GM21528 (cell line): ENCODE results near the gene STAT5B.

ENCODE experiments used
- ATAC-seq: cut with Tn5 transposase; IDR thresholded peaks from one replicate; pipeline ENCODE4 v1.9.1; 2021; ENCODE audit warnings: mild to moderate bottlenecking, moderate library complexity; ENCODE audit not compliant: unreplicated experiment, low FRiP score

Gene STAT5B

DNA sequence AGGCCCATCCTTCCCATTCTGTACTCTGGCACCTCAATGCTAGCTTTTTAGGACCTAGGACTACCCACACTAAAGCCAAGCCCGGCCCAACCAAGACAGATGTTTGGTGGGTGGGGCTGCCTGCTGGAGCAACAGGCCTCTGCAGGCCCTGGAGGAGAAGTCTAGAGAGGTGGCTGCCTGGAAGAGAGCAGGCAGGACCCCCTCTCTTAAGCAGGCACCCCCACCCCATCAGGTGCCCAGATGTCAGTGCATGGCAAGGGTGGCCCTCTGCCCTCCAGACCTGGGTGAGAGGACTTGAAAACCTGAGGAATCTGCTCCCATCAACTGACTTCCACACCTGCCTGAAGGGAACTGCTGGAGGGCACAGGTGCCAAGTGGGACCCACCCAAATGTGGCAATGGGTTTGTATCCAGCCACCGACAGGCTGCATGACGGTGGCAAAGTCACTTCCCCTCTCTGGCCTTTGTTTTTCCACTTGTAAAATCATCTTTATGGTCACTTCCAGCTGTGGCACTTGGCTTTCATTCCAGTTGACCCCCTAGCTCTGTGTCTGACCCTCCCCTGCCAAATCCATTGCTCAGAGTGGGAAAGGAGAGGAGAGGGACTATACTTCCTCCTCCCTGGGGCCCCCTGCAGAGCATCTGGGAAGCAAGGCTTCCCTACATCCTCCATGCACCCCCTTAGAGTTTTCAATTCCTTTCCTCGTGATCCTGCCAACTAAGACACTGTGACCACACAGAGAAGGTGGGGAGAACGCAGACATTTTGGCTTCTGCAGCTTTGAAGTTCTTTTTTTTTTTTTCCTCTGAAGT, 10.4 kb upstream of the STAT5B start:
- no peak for ATAC-seq

DNA sequence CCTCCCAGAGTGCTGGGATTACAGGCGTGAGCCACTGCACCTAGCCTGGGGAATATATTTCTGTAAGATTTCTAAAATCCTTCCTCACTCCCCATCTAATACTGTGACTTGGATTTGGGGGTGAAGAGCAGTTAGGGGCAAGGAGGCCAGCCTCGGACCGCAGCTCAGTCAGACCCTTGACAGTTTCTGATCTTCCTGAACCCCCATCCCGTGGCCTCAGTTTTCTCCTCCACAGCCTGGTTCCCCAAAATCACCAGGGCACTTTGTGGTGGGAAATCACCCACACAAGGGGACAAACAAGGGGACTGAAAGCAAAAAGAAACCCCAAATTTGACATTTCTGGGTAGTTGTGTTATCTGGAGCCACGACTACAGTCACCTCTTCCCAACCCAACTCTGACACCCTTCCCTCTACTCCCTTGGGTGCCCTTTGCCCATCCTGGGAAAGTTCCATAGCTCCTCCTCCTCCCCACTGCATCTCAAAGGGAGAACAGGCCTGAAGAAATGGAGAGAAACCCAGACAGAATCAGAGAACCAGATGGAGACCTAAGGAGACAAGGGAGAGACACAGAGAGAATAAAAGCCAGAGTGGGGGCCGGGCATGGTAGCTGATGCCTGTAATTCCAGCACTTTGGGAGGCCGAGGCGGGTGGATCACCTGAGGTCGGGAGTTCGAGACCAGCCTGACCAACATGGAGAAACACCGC, 9.3 kb upstream of the STAT5B start:
- no peak for ATAC-seq

DNA sequence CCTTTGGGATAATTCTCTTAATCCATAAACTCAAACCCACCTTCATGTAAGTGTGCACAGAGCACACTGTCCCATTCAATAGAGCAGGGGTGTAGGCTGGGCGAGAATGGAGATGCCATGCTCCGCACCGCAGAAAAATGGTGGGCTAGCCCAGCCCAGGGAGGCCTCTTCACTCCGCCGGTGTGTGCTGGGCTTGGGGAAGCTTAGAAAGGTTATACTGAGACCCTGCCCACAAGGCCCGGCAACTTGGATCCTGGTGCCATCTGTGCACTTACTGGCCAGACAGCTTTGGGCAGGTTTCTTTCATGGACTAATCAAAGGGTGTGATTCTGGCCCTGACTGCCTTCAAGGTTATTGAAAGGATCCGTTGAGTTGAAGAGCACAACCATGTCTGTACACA, 8.4 kb upstream of the STAT5B start:
- no peak for ATAC-seq

DNA sequence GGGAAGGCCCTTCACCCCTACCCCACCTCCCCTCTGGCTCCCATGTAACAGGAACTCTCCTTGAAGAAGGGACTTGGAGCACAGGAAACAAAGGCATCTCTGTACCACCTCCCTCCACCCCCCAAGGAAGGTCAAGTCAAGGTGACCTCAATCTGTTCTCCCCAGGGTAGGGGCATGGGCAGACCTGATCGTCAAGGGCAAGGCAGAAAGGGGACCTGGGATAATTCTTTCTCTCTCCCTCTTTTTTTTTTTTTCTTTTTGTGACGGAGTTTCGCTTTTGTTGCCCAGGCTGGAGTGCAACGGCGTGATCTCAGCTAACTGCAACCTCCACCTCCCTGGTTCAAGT, 7.8 kb upstream of the STAT5B start:
- no peak for ATAC-seq

DNA sequence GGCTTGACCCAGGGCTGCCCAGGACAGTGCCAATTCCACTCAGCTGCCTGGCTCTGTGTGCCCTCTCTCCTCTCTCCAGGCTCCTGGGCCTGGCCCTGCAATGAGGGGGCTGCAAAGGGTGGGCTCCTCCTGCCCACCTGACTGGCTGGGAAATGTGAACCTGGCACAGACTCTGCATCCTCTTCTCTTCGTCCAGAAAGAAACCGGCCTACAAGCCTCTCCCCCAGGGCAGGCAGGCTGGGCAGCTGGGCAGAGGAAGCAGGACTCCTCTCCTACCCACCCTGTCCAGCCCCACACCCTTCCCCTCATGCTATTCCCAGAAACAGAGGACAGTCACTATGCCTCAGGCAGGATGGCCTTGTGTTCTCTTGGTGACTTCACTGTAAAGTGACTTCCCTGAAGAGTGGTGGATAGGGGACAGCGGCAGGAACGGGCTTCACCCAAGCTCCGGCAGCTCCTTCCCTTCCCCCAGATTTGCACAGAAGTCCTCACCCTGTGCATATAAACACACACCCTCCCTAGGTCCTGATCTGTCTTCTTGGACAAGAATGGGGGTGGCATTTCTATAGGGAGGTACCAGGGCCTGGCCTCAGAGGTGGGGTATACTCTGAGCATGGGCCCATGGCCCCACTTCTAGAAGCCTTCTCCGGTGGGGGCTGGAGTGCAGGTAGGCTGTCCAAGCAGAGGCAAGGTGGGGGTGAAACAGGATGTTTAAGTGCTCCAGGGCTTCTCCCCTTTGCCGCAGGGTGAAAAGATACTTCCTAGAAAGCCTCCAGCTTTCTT, 7.2 kb upstream of the STAT5B start:
- no peak for ATAC-seq

DNA sequence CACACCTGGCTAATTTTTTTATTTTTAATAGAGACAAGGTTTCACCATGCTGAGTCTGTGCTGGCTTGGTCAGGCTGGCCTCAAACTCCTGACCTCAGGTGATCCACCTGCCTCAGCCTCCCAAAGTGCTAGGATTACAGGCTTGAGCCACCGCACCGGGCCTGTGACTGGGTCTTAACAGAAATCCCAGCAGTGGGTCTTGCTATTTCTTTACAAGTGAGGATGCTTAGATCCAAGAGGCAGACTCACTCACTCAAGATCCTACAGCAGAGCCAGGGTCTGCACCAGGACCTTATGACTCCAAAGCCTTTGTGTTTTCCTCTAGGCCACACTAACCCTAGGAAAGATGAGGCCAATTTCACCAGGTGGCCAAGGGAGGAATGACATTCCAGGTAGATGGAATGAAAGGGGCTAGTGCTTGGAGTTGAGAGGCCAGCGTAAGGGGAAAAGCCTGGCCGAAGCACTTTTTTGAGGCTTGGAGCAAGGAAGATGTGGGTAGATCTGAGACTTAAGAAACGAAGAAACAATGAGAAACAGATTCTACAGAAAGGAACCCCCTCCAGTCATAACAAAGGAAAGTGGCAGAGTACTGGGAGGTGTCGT, 6.4 kb upstream of the STAT5B start:
- no peak for ATAC-seq

DNA sequence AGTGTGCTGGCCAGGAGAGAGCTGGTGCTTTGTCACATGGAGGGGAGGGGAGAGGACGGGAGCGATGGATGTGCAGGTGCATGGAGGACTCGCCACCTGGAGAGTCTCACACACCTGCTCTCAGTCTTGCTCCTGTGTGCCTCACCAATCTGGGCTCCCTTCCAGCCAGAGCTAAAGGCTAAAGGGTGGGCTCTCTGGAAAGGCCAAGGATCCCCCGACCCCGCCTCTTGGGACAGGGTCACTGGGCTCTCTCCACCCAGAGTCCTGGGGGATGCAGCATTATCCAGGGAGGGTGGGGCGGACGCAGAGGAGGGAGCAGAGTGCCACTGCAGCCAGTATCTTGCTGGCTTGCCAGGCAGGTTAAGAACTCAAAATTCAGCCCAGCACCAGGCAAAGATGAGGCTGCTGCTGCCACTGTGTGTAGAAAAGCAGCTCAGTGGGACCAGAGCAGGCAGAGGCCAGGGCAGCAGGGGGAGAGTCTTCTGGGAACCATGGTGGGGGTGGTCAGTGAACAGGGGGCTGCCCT, 5.4 kb upstream of the STAT5B start:
- no peak for ATAC-seq

DNA sequence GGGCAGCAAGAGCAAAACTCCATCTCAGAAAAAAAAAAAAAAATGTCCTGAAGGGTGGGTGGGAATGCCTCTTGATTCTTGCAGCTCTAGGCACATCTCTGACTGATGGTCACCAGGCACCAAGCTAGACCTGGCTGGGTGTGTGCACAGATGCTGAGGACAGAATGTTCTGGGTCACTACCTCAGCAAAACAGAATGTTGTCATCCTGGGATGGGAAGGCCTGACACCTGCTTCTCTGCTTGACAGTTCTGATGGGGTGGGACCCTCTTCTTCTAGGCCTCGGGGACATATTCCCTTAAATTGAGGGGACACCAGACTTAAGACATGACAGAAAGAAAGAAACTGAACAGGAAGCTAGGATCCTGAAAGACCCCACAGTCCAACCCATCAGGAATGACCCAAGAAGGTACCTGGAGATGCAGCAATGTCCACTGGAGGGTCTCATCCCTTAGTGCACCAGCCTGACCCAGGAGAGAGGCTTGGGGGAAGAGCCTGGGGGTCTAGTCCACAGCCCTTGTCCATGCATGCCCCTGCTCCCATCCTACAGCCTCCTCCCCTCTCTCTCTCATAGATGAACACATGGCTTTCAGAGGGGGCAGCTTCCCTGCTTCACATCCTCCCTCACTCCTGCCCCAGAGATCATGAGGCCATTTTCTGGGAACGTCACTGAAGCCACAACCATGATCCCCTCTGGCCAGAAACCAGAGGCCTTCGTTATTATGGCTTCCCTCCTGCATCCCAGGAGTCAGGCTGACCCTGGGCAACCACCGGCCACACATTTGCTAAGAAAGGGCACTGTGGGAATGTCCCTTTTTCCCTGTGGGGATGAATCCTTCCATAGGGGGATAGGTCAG, 3.8 kb upstream of the STAT5B start:
- no peak for ATAC-seq

DNA sequence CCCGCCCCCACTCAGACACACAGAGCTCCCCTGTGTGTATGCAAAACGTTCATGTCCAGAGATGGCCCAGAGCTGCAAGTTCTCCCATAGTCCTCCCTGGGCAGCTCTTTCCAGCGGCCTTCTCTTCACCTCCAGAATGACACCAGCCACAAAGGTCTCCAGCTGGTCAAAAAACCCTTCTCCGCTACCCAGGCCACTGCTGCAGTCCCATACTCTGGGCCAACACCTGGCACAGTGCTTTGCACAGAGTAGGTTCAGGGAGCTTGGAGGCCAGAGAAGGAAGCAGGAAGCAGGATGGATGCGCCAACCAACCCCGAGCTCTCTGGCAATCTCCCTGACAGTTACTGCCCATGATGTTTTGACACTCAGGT, 1.1 kb upstream of the STAT5B start:
- no peak for ATAC-seq

DNA sequence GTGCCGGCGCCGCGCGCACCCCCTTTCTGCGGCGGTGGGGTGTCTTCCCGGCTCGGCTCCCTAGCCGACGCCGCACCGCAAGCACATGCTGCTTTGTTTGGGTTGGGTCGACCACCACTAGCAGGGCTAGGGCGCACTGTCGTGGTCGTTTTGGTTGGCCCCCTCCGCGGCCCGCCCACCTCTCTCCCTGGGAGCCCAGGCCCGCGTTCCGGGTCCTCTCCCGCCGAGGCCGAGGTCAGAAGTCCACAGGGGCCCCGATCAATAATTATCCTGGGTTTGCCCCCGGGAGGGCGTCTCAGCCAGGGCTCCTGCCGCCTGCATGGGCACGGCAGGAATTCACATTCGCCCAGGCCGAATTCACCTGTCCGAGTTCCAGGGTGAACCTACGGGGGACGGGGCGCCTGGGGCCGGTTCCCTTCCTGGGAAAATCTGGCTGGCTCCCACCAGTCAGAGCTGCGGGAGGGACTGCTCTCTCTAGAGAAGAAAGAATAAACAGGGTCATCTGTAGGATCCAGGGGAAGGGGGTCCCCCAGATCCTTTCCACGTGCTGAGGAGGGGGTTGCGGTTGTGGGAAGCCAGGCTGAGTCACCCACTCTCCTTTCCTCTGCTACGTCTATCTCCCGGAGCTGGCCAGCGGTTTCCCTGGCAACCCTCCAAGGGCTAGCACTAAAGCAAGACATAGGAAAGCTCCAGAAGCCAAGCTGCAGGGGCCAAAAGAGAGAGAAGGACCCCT, 584 bp upstream of the STAT5B start:
- ATAC-seq, result no peak

DNA sequence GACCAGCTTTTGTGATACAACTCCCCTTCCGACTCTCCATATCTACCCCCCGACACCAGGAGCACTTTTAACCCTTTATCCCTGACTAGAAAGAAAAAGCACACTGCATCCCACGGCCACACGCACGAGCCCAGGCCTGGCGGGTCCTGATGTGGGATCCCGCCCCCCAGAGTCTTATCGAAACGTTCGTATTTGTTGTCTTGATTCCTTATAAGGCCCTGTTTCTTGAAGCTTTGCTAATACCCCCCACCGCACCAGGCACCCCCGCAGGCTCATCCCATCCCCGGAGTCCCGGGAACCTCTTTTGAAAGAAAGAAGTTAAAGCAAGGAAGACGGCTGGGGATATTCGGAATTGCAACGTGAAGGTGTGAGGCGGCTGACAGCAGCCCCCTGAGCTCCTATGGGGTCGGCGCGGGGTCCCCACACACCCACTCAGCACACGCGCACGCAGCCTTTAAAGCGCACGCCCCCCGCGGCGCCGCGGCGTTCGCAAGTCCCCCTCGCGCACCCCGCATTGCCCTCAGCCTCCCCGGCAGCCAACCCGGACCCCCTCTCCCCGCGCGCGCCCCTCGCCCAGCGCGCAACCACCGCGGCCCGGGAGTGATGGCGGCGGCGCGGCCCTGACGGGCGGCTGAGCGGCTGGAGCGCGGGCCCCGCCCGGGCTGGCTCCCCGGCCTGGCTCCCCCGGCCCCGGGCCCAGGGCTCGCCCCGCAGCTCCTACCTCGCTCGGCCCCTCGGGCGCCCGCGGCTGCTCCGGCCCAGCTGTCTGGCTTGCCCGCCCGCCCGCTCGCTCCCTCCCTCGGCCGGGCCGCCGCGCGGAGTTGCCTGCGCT, 448 bp downstream of the STAT5B start:
- no peak for ATAC-seq

DNA sequence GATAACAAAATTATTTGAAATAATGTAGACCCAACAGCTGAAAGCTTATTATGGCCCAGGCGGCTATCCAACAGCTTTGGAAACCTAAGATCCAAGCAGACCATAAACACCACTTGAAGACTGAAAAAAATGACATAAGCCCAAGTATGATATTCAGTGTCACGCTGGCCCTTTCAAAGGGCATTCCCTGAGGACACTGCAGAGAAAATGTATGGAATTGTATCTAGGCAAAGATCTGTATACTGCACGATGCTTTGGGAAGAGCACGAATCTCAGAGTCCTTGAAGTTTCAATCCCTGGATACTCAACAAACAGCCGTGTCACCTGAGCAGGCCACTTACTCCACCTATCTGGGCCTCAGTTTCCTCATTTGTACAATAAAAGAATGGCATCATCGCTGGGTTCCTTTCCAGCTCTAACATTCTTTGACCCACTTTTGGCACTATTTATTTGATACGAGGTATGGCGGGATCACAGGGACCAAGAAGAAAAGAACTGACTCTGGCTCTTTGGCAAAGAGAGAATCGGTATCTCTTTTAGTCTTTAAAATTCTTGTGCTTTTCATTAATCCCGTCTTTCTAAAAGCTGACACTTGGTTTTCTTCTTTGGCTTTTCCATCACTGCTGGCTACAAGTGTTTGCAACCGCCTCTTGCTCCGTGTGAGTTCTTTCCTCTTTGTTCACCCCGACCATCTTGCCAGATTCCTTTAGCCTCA, 1.2 kb downstream of the STAT5B start:
- ATAC-seq, result no peak

DNA sequence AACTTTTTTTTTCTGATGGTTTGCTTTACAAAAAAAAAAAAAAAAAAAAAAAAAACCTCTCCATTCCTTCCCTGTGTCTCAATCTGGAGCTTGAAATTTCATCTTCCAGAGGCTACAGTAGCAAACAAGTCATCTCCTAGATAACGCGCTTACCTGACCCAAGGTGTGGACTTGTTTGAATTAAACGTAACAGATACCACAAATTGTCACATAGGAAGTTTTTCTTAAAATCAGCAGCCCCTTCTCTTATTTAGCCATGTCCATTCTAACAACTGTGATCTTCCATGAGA, 2.0 kb downstream of the STAT5B start:
- no peak for ATAC-seq

DNA sequence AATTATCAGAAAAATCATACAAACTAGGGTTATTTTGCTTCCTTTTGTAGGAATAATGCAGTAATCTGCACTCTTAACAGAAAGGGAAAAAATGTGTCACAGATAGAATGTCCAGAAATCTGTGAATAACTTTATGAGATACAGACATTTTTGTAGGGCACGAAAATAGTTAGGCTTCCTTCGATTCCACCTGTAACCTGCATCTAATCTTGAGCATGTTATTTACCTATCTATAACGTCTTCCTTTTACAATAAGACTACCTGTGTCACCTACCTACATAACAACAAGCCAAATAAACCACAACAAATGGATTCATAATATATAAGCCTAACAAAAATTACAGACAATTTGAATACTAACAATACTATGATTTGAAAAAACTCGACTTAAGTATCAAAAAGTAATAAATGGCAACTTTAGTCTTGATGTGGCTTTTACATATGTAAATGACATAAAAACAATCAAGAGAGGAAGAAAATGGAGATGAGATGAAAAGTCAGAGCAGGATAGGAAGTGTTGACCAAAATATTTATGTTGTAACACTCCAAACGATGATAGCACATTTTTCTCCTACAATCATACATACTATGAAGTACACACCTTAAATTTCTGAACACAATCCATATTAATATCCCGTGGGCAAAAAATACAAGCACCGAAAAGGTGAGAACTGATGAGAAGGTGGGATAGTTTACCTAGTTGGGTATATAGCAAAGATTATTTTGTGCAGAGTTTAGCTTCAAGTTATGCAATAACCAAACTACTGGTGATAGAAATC, 2.5 kb downstream of the STAT5B start:
- ATAC-seq, result no peak

DNA sequence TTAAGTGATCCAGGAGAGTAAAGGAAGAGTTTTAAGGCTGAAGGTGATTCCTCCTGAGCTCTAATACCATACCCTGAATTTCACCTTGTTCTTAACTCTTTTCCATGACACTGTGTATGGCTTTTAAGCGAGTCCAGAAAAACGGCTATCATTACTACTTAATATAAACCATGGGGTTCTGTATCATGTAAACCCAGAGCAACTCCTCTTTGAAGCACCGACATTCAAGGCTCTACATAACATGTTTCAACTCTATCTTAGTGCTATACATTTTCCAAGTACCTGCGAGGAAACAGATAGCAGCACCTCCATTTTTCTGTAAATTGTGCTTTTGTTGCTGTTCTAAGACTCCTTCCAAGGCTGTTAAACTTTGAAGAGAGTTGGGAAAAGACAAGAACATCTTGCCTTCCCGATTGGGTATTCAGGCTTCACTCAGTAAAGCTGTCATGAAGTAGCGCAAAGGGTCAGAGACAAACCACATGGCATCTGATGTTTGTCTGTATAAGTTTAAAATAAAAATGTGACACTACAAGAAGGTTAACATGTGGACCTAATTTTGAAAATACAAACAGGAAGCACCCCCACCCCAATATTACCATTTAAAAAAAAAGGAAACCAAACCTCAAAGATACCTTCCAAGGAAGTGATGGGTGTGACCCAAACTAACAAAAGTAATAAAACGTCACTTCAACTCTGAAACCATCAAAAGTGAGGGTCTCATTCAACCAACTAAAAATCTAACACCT, 3.9 kb downstream of the STAT5B start:
- no peak for ATAC-seq

DNA sequence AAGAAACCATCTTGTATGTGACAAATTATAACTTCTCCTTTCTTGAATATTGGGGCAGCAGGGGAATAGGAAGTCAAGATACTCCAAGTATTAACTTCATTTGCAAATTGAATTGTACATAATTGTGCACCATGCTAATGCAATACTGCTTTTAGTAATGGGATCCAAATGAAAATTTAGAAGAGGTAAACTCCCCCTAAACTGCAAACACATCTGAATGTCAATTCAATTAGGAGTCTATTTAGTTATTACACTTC, 4.5 kb downstream of the STAT5B start:
- no peak for ATAC-seq
